MG63 (cell line): ENCODE results near the gene G6PD. TPM values are rescaled to one million over a fixed set of nuclear protein-coding genes. Genes with fewer than 3 reads are reported as not detected.

Experiments
- DNase-seq: peaks from one replicate; pipeline ENCODE4 v3.0.0-alpha.2; 2020
- H3K27me3 ChIP-seq: fragments of 250-450 bp; sonication (Bioruptor Pico); 2 replicates; pipeline ENCODE4 v1.5.1; 2020; ENCODE audit warnings: mild to moderate bottlenecking, moderate library complexity
- H3K36me3 ChIP-seq: fragments of 250-450 bp; sonication (Bioruptor Pico); 2 replicates; pipeline ENCODE4 v1.5.1; 2020; ENCODE audit warnings: mild to moderate bottlenecking, moderate library complexity
- H3K4me3 ChIP-seq: fragments of 250-450 bp; sonication (Bioruptor Pico); 2 replicates; pipeline ENCODE4 v1.5.1; 2020; ENCODE audit warnings: mild to moderate bottlenecking, moderate library complexity
- H3K9me3 ChIP-seq: fragments of 250-450 bp; sonication (Bioruptor Pico); 2 replicates; pipeline ENCODE4 v1.5.1; 2020; ENCODE audit warnings: mild to moderate bottlenecking, moderate library complexity
- total RNA-seq: library from RNA; depleted of rRNA; stranded (reverse); fragments of >200 nt; shearing (Covaris generic); gene quantifications from 2 replicates; pipeline ENCODE4 v1.2.3, GENCODE V29; 2014; ENCODE audit warnings: low replicate concordance; rRNA removed

The G6PD gene
- total RNA-seq, 1 experiment from 2014 or later = 61.8 TPM

DNA sequence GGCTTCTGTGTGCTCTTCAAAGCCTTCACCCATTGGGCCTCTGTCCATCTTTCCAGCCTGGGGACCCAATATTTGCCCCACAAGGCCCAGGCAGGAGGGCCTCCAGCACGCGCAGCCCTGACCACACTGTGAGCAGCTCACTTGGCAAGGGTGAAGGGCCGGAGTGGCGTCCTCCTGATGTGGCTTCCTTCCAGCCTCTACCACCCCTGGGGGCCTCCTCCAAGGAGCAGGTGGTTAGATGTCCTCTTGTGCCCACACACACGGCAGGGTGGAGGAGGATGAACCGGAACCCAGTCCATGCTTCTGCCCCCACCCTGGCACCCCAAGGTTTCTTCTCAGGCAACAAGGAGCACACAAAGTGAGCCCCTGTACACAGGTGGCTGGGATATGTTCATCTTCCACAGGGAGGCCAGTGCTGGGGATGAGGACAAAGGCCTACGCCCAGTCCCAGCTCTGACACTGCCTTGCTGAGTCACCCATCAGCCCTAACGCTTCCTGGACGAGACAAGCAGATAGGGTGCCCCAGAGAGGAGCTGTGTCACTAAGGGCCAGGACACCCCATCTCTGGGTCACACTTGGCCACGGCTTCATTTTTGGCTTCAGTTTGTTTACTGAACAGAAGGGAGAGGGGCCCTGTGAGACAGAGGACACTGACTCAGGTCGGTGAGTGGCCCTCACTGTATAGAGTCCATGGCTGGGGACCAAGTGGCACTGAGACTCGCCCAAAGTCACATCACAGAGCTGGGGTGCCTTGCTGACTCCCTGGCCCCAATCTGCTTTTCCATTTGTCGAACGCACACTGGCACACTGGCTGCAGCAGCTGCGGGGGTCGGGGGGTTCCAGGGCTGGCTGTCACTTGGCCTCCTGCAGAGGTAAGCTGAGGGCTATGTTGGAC lies 62.1 kb downstream of the G6PD start:
- DNase-seq = no peak
- Histone ChIP-seq H3K9me3 (no peaks in the 10 kb centered on the region), H3K36me3 (peaks cover 16% of the 10 kb centered on the region), H3K27me3 (no peaks in the 10 kb centered on the region), H3K4me3 (no peak overlapping the region)

- Histone ChIP-seq H3K4me3 (no peak overlapping the region), H3K36me3 (peaks cover 16% of the 10 kb centered on the region), H3K27me3 (no peaks in the 10 kb centered on the region), H3K9me3 (no peaks in the 10 kb centered on the region)
- DNase-seq = no peak
Measured at GRCh38 chrX:154483325-154483724, 63.3 kb downstream of the G6PD start.

- no peak for DNase-seq
- no peaks in the 10 kb centered on the region for H3K27me3 ChIP-seq
- H3K4me3 ChIP-seq = no peak overlapping the region
- H3K9me3 ChIP-seq = no peaks in the 10 kb centered on the region
- peaks cover 16% of the 10 kb centered on the region for H3K36me3 ChIP-seq
Measured at GRCh38 chrX:154482786-154483185, 63.9 kb downstream of the G6PD start.

- DNase-seq = no peak
- Histone ChIP-seq H3K4me3 (no peak overlapping the region), H3K36me3 (peaks cover 16% of the 10 kb centered on the region), H3K9me3 (no peaks in the 10 kb centered on the region), H3K27me3 (no peaks in the 10 kb centered on the region)
Measured at GRCh38 chrX:154481911-154482601, 64.6 kb downstream of the G6PD start.

Other genes with a start within 250 kb of the G6PD start
- gene FLNA, start 172.2 kb downstream of the G6PD start, total RNA-seq = 1,037 and 1,563 TPM in 2 replicates
- gene EMD, start 167.6 kb downstream of the G6PD start, total RNA-seq = 48.7 and 62.4 TPM in 2 replicates
- 2,393 and 3,736 TPM in 2 replicates for gene RPL10, start 148.5 kb downstream of the G6PD start, total RNA-seq
- gene DNASE1L1, start 137.6 kb downstream of the G6PD start, total RNA-seq = 20.0 and 21.9 TPM in 2 replicates
- gene TAFAZZIN, start 135.3 kb downstream of the G6PD start, total RNA-seq = 15.1 and 16.2 TPM in 2 replicates
- 53.2 and 62.2 TPM in 2 replicates for gene ATP6AP1, start 118.2 kb downstream of the G6PD start, total RNA-seq
- 43.6 and 59.8 TPM in 2 replicates for gene GDI1, start 109.7 kb downstream of the G6PD start, total RNA-seq
- gene FAM50A, start 102.7 kb downstream of the G6PD start, total RNA-seq = 33.4 and 35.4 TPM in 2 replicates
- gene PLXNA3, start 88.6 kb downstream of the G6PD start, total RNA-seq = 0.27 and 5.0 TPM in 2 replicates
- 20.5 and 25.7 TPM in 2 replicates for gene LAGE3, start 67.6 kb downstream of the G6PD start, total RNA-seq
- gene UBL4A, start 60.2 kb downstream of the G6PD start, total RNA-seq = 51.9 and 101 TPM in 2 replicates
- gene SLC10A3, start 56.2 kb downstream of the G6PD start, total RNA-seq = 5.1 and 15.2 TPM in 2 replicates
- gene FAM3A, start 30.6 kb downstream of the G6PD start, total RNA-seq = 22.3 and 48.2 TPM in 2 replicates
- gene IKBKG, start 774 bp upstream of the G6PD start, total RNA-seq = 18.5 and 31.4 TPM in 2 replicates
- not detected in 2 replicates for gene CTAG1A, start 38.3 kb upstream of the G6PD start, total RNA-seq
- not detected in 2 replicates for gene CTAG1B, start 72.4 kb upstream of the G6PD start, total RNA-seq
- gene CTAG2, start 106.7 kb upstream of the G6PD start, total RNA-seq = not detected in 2 replicates
- 1.2 and 10.7 TPM in 2 replicates for gene GAB3, start 204.2 kb upstream of the G6PD start, total RNA-seq
- gene DKC1, start 216.0 kb upstream of the G6PD start, total RNA-seq = 34.1 and 41.0 TPM in 2 replicates